Gastrocnemius medialis (tissue), 4 donors: ENCODE data around the gene SH3GL1. TPM values are rescaled to one million over a fixed set of nuclear protein-coding genes. Genes with fewer than 3 reads are reported as not detected.

Experiments
- ATAC-seq, 2 donors: fragments of 150-250 bp; one replicate each; pipeline ENCODE4 v1.9.1; 2016
- DNase-seq, 2 donors: peaks; one replicate each; pipeline ENCODE4 v3.0.0-alpha.2; 2019
- H3K27ac ChIP-seq, 4 donors: fragments of 200-600 bp; sonication (generic); 1 replicate in 1 of 4; 2 replicates in 3 of 4; pipeline ENCODE4 v1.5.1; 2016 to 2018; ENCODE audit warnings: mild to moderate bottlenecking in 2 of 4, moderate library complexity in 1 of 4
- H3K27me3 ChIP-seq, 3 donors: fragments of 200-600 bp; sonication (generic) in 2 of 3; 1 replicate in 1 of 3; 2 replicates in 2 of 3; pipeline versions ENCODE4 v1.5.1 to v1.6.0; 2016 to 2019; ENCODE audit warnings: mild to moderate bottlenecking in 1 of 3, moderate library complexity in 1 of 3
- H3K36me3 ChIP-seq, 2 donors: fragments of 200-600 bp; sonication (generic) in 1 of 2; one replicate each; pipeline ENCODE4 v1.5.1; 2017 to 2018
- H3K4me1 ChIP-seq, 2 donors: fragments of 200-600 bp; sonication (generic) in 1 of 2; one replicate each; pipeline ENCODE4 v1.5.1; 2016 to 2017; ENCODE audit warnings: mild to moderate bottlenecking in 2 of 2
- H3K4me3 ChIP-seq, 4 donors: fragments of 200-600 bp; sonication (generic) in 3 of 4; 1 replicate in 1 of 4; 2 replicates in 3 of 4; pipeline ENCODE4 v1.5.1; 2016 to 2019; ENCODE audit warnings: mild to moderate bottlenecking in 2 of 4
- H3K9me3 ChIP-seq, 3 donors: fragments of 200-600 bp; sonication (generic) in 2 of 3; 1 replicate in 1 of 3; 2 replicates in 2 of 3; pipeline ENCODE4 v1.5.1; 2016 to 2019
- CTCF ChIP-seq, 5 experiments: fragments of 450-650 bp in 3 of 5; fragments of 200-600 bp in 2 of 5; sonication (generic) in 2 of 5; IDR thresholded peaks in 4 of 5; conservative IDR thresholded peaks in 1 of 5; 1 replicate in 4 of 5; 2 replicates in 1 of 5; pipeline ENCODE4 v1.5.1; 2016 to 2019; ENCODE audit warnings: antibody characterized with exemption in 5 of 5, mild to moderate bottlenecking in 3 of 5, moderate library complexity in 3 of 5
- POLR2A ChIP-seq, 2 donors: fragments of 450-650 bp; IDR thresholded peaks; one replicate each; pipeline ENCODE4 v1.6.1; 2017; ENCODE audit warnings: antibody characterized with exemption in 2 of 2, mild to moderate bottlenecking in 2 of 2, moderate library complexity in 2 of 2
- in situ Hi-C, 4 donors: fragments of 200-750 bp; cut with MboI; loops; one replicate each; pipeline versions ENCODE4 v1.15.0 to v1.8.0; 2017; ENCODE audit warnings: low sequenced_read_pairs in 4 of 4
- intact Hi-C: fragments of 100-400 bp; cut with DNase I; formaldehyde crosslinking; loops from one replicate; pipeline ENCODE4 v1.15.1; 2023; ENCODE audit warnings: low total_unique reads
- total RNA-seq, 4 donors: library from RNA; depleted of rRNA; stranded (reverse); fragments of >200 nt; gene quantifications; one replicate each; pipeline versions ENCODE4 v1.1.0 to v1.2.3, GENCODE V29; 2016

The SH3GL1 gene
- total RNA-seq, 4 donors from 2014 or later: 11.6 to 19.4 (median 15.8) TPM

GRCh38 chr19:4361152-4362046 is 38.9 kb downstream of the SH3GL1 start:
- H3K9me3 ChIP-seq: no peaks in the 10 kb centered on the region
- no peak overlapping the region for H3K4me3 ChIP-seq
- in situ Hi-C loops (no loop called here), intact Hi-C loops (no loop called here)
- ATAC-seq (no peak), DNase-seq (no peak)
- H3K4me1 ChIP-seq: no peaks in the 10 kb centered on the region
- peaks cover 0 to 63% of the 10 kb centered on the region in 2 donors for H3K36me3 ChIP-seq
- H3K27ac ChIP-seq: no peak overlapping the region
- H3K27me3 ChIP-seq: no peaks in the 10 kb centered on the region
- no peak for TF ChIP-seq CTCF (IDR thresholded peaks at IDR 0.05 in 4 of 5, conservative IDR thresholded peaks at IDR 0.05 in 1 of 5)
- no peak for TF ChIP-seq POLR2A (IDR thresholded peaks at IDR 0.05)

- no peak for DNase-seq
- H3K27me3 ChIP-seq: no peaks in the 10 kb centered on the region
- in situ Hi-C loops: no loop called here
- no peak for ATAC-seq
- no peak overlapping the region for H3K4me3 ChIP-seq
- intact Hi-C loops: no loop called here
- no peak overlapping the region for H3K27ac ChIP-seq
- H3K36me3 ChIP-seq: peaks cover 0 to 56% of the 10 kb centered on the region in 2 donors
- TF ChIP-seq CTCF (IDR thresholded peaks at IDR 0.05 in 4 of 5, conservative IDR thresholded peaks at IDR 0.05 in 1 of 5) (no peak), POLR2A (IDR thresholded peaks at IDR 0.05) (no peak)
- no peaks in the 10 kb centered on the region for H3K4me1 ChIP-seq
- H3K9me3 ChIP-seq: no peaks in the 10 kb centered on the region
Observed at GRCh38 chr19:4360641-4361151, 39.7 kb downstream of the SH3GL1 start.

- Histone ChIP-seq H3K27me3 (no peaks in the 10 kb centered on the region), H3K9me3 (no peaks in the 10 kb centered on the region), H3K27ac (no peak overlapping the region), H3K36me3 (peaks cover 0 to 51% of the 10 kb centered on the region in 2 donors), H3K4me3 (no peak overlapping the region), H3K4me1 (no peaks in the 10 kb centered on the region)
- intact Hi-C loops (no loop called here), in situ Hi-C loops (no loop called here)
- TF ChIP-seq POLR2A (IDR thresholded peaks at IDR 0.05) (no peak), CTCF (IDR thresholded peaks at IDR 0.05 in 4 of 5, conservative IDR thresholded peaks at IDR 0.05 in 1 of 5) (no peak)
- ATAC-seq (no peak), DNase-seq (no peak)
Observed at GRCh38 chr19:4360081-4360569, 40.2 kb downstream of the SH3GL1 start.

GRCh38 chr19:4359627-4360000 is 40.7 kb downstream of the SH3GL1 start:
- intact Hi-C loops (no loop called here), in situ Hi-C loops (loop anchor here in 1 of 4 donors (10.0 kb wide), 1 partner anchor 95 kb away; no protein-coding TSS in a partner anchor)
- Histone ChIP-seq H3K27ac (no peak overlapping the region), H3K27me3 (no peaks in the 10 kb centered on the region), H3K36me3 (peaks cover 0 to 48% of the 10 kb centered on the region in 2 donors), H3K4me1 (no peaks in the 10 kb centered on the region), H3K9me3 (no peaks in the 10 kb centered on the region), H3K4me3 (no peak overlapping the region)
- no peak for ATAC-seq
- TF ChIP-seq CTCF (IDR thresholded peaks at IDR 0.05 in 4 of 5, conservative IDR thresholded peaks at IDR 0.05 in 1 of 5) (no peak), POLR2A (IDR thresholded peaks at IDR 0.05) (no peak)
- DNase-seq: no peak
